ENCODE data around the gene PRKCE. TPM values are rescaled to one million over a fixed set of nuclear protein-coding genes. Genes with fewer than 3 reads are reported as not detected.

Gene PRKCE
- total RNA-seq, 1 experiment from 2014 or later = 14.8 TPM

GRCh38 chr2:45700407-45701013 lies 49.0 kb downstream of the PRKCE start (continued):
- no peak for TF ChIP-seq SP1 (IDR thresholded peaks at IDR 0.05; ENCODE audit: low read depth)

GRCh38 chr2:45705233-45705632 lies 53.8 kb downstream of the PRKCE start:
- ChIA-PET CTCF (no interaction called here), RAD21 (ENCODE audit: low non-redundant PET in 1 of 2, low total read pairs in 2 of 2, uncharacterized antibody in 2 of 2, unreplicated experiment in 2 of 2) (no interaction called here), POLR2A (no interaction called here)
- DNase-seq (ENCODE audit: low read depth, low spot score) = no peak
- no peaks in the 10 kb centered on the region for H4K20me1 ChIP-seq (ENCODE audit: insufficient read depth)
- BruUV-seq (replicated peaks) = no TSS peak
- H3K79me2 ChIP-seq (ENCODE audit: insufficient read depth, low read length) = 0 out of 2 replicates have a peak, but pooled peaks cover 5% of the 10 kb centered on the region
- no peak for ATAC-seq
- no peaks in the 10 kb centered on the region for H3K36me3 ChIP-seq (ENCODE audit: control insufficient read depth in 1 of 2, insufficient read depth in 2 of 2, low read length in 2 of 2)
- TF ChIP-seq POLR2AphosphoS5 (IDR thresholded peaks at IDR 0.05; ENCODE audit: low read depth, low read length) = no peak
- TF ChIP-seq CTCF (IDR thresholded peaks at IDR 0.05 in 2 of 3, conservative IDR thresholded peaks at IDR 0.05 in 1 of 3; ENCODE audit: borderline replicate concordance in 1 of 3, insufficient read depth in 1 of 3, low read depth in 2 of 3, low read length in 2 of 3) = no peak
- no peaks in the 10 kb centered on the region for H3K4me1 ChIP-seq (ENCODE audit: control insufficient read depth in 1 of 2, insufficient read depth in 2 of 2, low read length in 2 of 2)
- no peaks in the 10 kb centered on the region; a peak in 1 of 4 replicates for H3K9me3 ChIP-seq (ENCODE audit: control insufficient read depth in 1 of 2, insufficient read depth in 1 of 2, low read depth in 1 of 2, low read length in 2 of 2)
- H3K27me3 ChIP-seq (ENCODE audit: insufficient read depth, low read length) = no peaks in the 10 kb centered on the region
- no peaks in the 10 kb centered on the region for H3K9me2 ChIP-seq (ENCODE audit: insufficient read depth)
- no peak overlapping the region for H3K27ac ChIP-seq (ENCODE audit: low read depth, low read length)
- no peak overlapping the region for H3K4me2 ChIP-seq (ENCODE audit: low read length)
- intact Hi-C loops (cut with micrococcal nuclease) = no loop called here
- no peak overlapping the region for H2AFZ ChIP-seq (ENCODE audit: low read depth, low read length, poor library complexity, severe bottlenecking)
- no peak overlapping the region for H3K4me3 ChIP-seq (replicated peaks in 1 of 2; ENCODE audit: low read depth in 1 of 2, low read length in 2 of 2)
- H3K9ac ChIP-seq (ENCODE audit: low read length) = no peak overlapping the region

- POLR2A ChIA-PET = no interaction called here
- intact Hi-C loops (cut with micrococcal nuclease) = no loop called here
- no TSS peak for BruUV-seq (replicated peaks)
- H3K27me3 ChIP-seq (ENCODE audit: insufficient read depth, low read length) = no peaks in the 10 kb centered on the region
- DNase-seq (ENCODE audit: low read depth, low spot score) = no peak
- CTCF ChIA-PET = no interaction called here
- H3K27ac ChIP-seq (ENCODE audit: low read depth, low read length) = no peak overlapping the region
- H2AFZ ChIP-seq (ENCODE audit: low read depth, low read length, poor library complexity, severe bottlenecking) = no peak overlapping the region
- no peaks in the 10 kb centered on the region for H3K9me2 ChIP-seq (ENCODE audit: insufficient read depth)
- H3K9ac ChIP-seq (ENCODE audit: low read length) = no peak overlapping the region
- no peak overlapping the region for H3K4me3 ChIP-seq (replicated peaks in 1 of 2; ENCODE audit: low read depth in 1 of 2, low read length in 2 of 2)
- no peaks in the 10 kb centered on the region; a peak in 1 of 4 replicates for H3K4me1 ChIP-seq (ENCODE audit: control insufficient read depth in 1 of 2, insufficient read depth in 2 of 2, low read length in 2 of 2)
- no peaks in the 10 kb centered on the region; a peak in 1 of 4 replicates for H3K9me3 ChIP-seq (ENCODE audit: control insufficient read depth in 1 of 2, insufficient read depth in 1 of 2, low read depth in 1 of 2, low read length in 2 of 2)
- RAD21 ChIA-PET (ENCODE audit: low non-redundant PET in 1 of 2, low total read pairs in 2 of 2, uncharacterized antibody in 2 of 2, unreplicated experiment in 2 of 2) = no interaction called here
- no peaks in the 10 kb centered on the region for H3K36me3 ChIP-seq (ENCODE audit: control insufficient read depth in 1 of 2, insufficient read depth in 2 of 2, low read length in 2 of 2)
- H3K4me2 ChIP-seq (ENCODE audit: low read length) = no peak overlapping the region
- 0 out of 2 replicates have a peak, but pooled peaks cover 5% of the 10 kb centered on the region for H3K79me2 ChIP-seq (ENCODE audit: insufficient read depth, low read length)
- no peak for ATAC-seq
- no peaks in the 10 kb centered on the region for H4K20me1 ChIP-seq (ENCODE audit: insufficient read depth)
- TF ChIP-seq FOSL1 (IDR thresholded peaks at IDR 0.05; ENCODE audit: low read depth) (no peak), POLR2AphosphoS5 (IDR thresholded peaks at IDR 0.05; ENCODE audit: low read depth, low read length) (no peak), CBX3 (IDR thresholded peaks at IDR 0.05; ENCODE audit: low read depth) (no peak), JUND (IDR thresholded peaks at IDR 0.05) (no peak), EZH2 (IDR thresholded peaks at IDR 0.05) (no peak), SP1 (IDR thresholded peaks at IDR 0.05; ENCODE audit: low read depth) (no peak), ATF3 (IDR thresholded peaks at IDR 0.05) (no peak), TCF7L2 (IDR thresholded peaks at IDR 0.05; ENCODE audit: borderline replicate concordance, extremely low read depth, insufficient read depth, insufficient read length) (no peak), SRF (IDR thresholded peaks at IDR 0.05; ENCODE audit: low read depth) (no peak), EGR1 (IDR thresholded peaks at IDR 0.05; ENCODE audit: low read depth) (no peak), ZFX (IDR thresholded peaks at IDR 0.05) (no peak), RAD21 (IDR thresholded peaks at IDR 0.05; ENCODE audit: low read depth) (no peak), ZBTB33 (IDR thresholded peaks at IDR 0.05; ENCODE audit: extremely low read depth, insufficient replicate concordance, low read length) (no peak), ELF1 (IDR thresholded peaks at IDR 0.05; ENCODE audit: borderline replicate concordance, low read depth) (no peak)
These were observed 54.6 kb downstream of the PRKCE start for GRCh38 chr2:45706033-45706432.
